Measurements from ENCODE around the gene AKR1C8.

AKR1C8 gene

DNA sequence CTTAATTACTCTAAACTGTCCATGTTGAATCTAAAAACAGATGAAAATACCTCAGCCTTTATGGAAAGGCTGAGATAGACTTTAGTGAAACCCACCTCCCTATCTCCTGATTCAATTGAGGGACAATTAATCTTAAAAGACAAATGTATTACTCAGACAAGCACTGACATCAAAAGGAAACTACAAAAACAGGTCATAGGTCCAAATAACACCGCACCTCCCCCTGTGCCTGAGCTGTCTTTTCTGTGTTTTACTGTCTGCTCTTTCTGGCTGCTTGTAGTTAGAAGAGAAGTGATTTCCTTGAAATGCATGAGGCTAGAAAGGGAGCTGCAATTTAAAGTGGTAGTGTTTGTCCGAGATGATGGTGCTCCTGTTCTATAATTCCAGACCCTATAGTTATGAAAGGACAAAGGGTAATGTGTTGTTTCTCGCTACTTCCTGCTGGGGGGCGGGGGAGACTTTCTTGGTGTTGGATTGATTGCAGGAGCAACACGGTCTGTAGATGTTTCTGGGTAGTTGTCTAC lies 16.0 kb downstream of the AKR1C8 start:
- Histone ChIP-seq H3K4me1 (ENCODE audit: control insufficient read depth, insufficient read depth, low read length) (no peaks in the 10 kb centered on the region), H3K4me3 (ENCODE audit: low read length) (no peak overlapping the region), H3K27ac (ENCODE audit: low read length) (no peak overlapping the region), H3K9me3 (ENCODE audit: control insufficient read depth, insufficient read depth, low read length) (no peaks in the 10 kb centered on the region; the same call in 1 of the 2 replicates), H3K36me3 (ENCODE audit: control insufficient read depth, insufficient read depth, low read length) (no peaks in the 10 kb centered on the region), H3K27me3 (ENCODE audit: control insufficient read depth, insufficient read depth, low read length) (peaks cover 13% of the 10 kb centered on the region)
- DNase-seq (ENCODE audit: low read depth, low spot score), result no peak
- WGBS (ENCODE audit: insufficient coverage, insufficient read length), result no CpG with 5 or more reads among the region's 5 CpGs

DNA sequence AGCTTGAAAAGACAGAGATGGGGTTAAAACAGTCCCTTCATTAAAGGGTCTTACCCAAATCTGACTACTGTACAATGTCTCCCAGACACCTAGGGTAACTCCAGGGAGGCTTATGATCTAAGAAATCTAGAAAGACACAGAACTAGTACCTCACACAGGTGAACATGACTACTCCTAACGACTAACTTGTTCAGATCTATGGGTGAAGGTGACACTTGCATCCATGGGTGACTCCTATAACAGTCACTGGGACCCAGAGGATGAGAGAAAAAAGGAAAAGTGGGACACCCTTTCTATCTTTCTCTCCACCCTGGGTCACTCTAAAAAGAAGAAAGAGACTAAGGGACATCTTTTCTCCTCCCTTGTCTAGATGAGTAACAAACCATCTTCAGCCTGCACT lies 19.2 kb downstream of the AKR1C8 start:
- H3K9me3 ChIP-seq (ENCODE audit: control insufficient read depth, insufficient read depth, low read length), result peaks cover 3% of the 10 kb centered on the region; the same call in 1 of the 2 replicates
- H3K36me3 ChIP-seq (ENCODE audit: control insufficient read depth, insufficient read depth, low read length), result no peaks in the 10 kb centered on the region
- H3K27ac ChIP-seq (ENCODE audit: low read length), result no peak overlapping the region
- WGBS (ENCODE audit: insufficient coverage, insufficient read length), result no CpG with 5 or more reads among the region's 1 CpG
- no peak overlapping the region for H3K4me3 ChIP-seq (ENCODE audit: low read length)
- H3K27me3 ChIP-seq (ENCODE audit: control insufficient read depth, insufficient read depth, low read length), result peaks cover 13% of the 10 kb centered on the region
- H3K4me1 ChIP-seq (ENCODE audit: control insufficient read depth, insufficient read depth, low read length), result no peaks in the 10 kb centered on the region
- DNase-seq (ENCODE audit: low read depth, low spot score), result no peak

DNA sequence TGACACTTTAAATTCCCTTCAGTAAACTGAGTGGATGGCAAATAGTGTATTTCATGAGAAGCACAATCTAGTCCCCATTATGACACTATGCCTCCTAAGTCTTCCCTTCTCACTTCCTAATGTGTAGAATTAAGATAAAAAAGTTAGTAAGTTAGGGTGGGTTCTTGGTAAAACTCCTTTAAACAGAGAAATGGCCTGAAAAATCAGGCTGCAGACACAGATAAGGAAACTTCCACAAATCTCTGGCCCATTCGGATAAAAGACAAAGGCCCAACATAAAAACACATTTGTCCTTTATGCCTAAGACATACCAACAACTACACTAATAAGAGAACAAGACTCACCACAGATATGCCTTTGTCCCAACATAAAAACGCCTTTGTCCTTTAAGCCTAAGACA lies 21.5 kb downstream of the AKR1C8 start:
- Histone ChIP-seq H3K27me3 (ENCODE audit: control insufficient read depth, insufficient read depth, low read length) (peaks cover 3% of the 10 kb centered on the region; the same call in 1 of the 2 replicates), H3K4me3 (ENCODE audit: low read length) (no peak overlapping the region), H3K4me1 (ENCODE audit: control insufficient read depth, insufficient read depth, low read length) (no peaks in the 10 kb centered on the region), H3K27ac (ENCODE audit: low read length) (no peak overlapping the region), H3K36me3 (ENCODE audit: control insufficient read depth, insufficient read depth, low read length) (no peaks in the 10 kb centered on the region), H3K9me3 (ENCODE audit: control insufficient read depth, insufficient read depth, low read length) (peaks cover 3% of the 10 kb centered on the region; the same call in 1 of the 2 replicates)
- DNase-seq (ENCODE audit: low read depth, low spot score), result no peak
- WGBS (ENCODE audit: insufficient coverage, insufficient read length), result no CpG with 5 or more reads among the region's 2 CpGs

DNA sequence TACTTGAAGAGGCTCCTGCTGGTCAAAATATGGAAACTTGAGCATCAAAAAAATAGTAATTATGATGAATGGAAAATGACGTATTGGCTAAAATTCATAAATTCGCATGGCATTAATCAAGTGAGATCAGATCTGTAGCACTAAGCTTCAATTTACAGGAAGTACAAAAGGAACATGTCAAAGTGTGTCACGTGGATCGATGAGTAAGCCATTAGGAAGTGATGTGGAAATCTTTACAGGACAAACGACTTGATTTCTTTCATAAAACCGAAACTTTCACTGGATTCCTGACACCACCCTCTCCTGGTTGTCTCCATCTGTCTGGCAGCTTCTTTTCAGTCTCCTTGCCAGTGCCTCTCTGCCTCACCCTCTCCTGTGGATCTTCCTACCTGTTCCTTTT lies 25.8 kb downstream of the AKR1C8 start:
- Histone ChIP-seq H3K9me3 (ENCODE audit: control insufficient read depth, insufficient read depth, low read length) (peaks cover 3% of the 10 kb centered on the region; the same call in 1 of the 2 replicates), H3K27me3 (ENCODE audit: control insufficient read depth, insufficient read depth, low read length) (no peaks in the 10 kb centered on the region), H3K4me1 (ENCODE audit: control insufficient read depth, insufficient read depth, low read length) (no peaks in the 10 kb centered on the region), H3K4me3 (ENCODE audit: low read length) (no peak overlapping the region), H3K27ac (ENCODE audit: low read length) (no peak overlapping the region), H3K36me3 (ENCODE audit: control insufficient read depth, insufficient read depth, low read length) (no peaks in the 10 kb centered on the region)
- WGBS (ENCODE audit: insufficient coverage, insufficient read length), result no CpG with 5 or more reads among the region's 6 CpGs
- no peak for DNase-seq (ENCODE audit: low read depth, low spot score)

DNA sequence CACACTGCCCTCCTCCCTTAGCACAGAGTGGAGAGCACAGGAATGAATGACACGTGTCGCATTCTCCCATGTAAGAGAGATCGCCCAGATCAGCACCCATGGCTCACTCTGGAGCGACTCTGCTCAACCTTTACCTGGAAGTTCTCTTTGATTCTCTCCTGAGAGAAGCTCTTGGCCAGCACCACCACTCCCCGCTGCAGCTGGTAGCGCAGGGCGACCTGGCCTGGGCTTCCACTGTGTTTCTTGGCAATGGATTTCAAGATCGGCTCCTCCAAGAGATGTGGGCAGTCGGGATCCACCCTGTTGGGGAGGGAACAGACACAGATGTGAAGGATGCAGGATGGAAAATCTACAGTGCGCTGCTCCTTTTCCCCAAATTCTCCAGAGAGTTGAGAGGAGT lies 27.4 kb downstream of the AKR1C8 start:
- no CpG with 5 or more reads among the region's 10 CpGs for WGBS (ENCODE audit: insufficient coverage, insufficient read length)
- H3K9me3 ChIP-seq (ENCODE audit: control insufficient read depth, insufficient read depth, low read length), result peaks cover 3% of the 10 kb centered on the region; the same call in 1 of the 2 replicates
- no peak overlapping the region for H3K27ac ChIP-seq (ENCODE audit: low read length)
- no peaks in the 10 kb centered on the region for H3K27me3 ChIP-seq (ENCODE audit: control insufficient read depth, insufficient read depth, low read length)
- no peak overlapping the region for H3K4me3 ChIP-seq (ENCODE audit: low read length)
- H3K4me1 ChIP-seq (ENCODE audit: control insufficient read depth, insufficient read depth, low read length), result no peaks in the 10 kb centered on the region
- H3K36me3 ChIP-seq (ENCODE audit: control insufficient read depth, insufficient read depth, low read length), result no peaks in the 10 kb centered on the region
- no peak for DNase-seq (ENCODE audit: low read depth, low spot score)

DNA sequence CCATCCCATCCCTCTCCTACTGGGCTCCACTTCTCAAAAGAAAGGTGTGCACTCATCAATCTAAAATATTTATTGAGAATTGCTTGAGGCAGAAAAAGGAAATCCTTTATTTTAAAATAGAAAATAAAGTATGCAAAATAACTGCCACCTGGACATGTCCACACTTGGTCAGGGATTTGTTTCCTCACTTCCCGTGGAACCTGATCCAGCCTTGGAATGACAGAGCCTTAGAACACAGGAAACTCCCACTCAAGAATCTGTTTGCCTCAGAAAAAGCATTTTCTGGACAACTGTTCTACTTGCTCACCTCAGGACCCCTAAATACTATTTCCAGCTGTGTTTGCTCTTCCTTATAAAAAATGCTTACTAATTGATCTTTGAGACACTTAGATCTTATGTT lies 29.0 kb downstream of the AKR1C8 start:
- DNase-seq (ENCODE audit: low read depth, low spot score), result no peak
- H3K4me3 ChIP-seq (ENCODE audit: low read length), result no peak overlapping the region
- WGBS (ENCODE audit: insufficient coverage, insufficient read length), result no CpG with 5 or more reads among the region's 1 CpG
- no peak overlapping the region for H3K27ac ChIP-seq (ENCODE audit: low read length)
- no peaks in the 10 kb centered on the region for H3K4me1 ChIP-seq (ENCODE audit: control insufficient read depth, insufficient read depth, low read length)
- peaks cover under 1% of the 10 kb centered on the region; the same call in 1 of the 2 replicates for H3K9me3 ChIP-seq (ENCODE audit: control insufficient read depth, insufficient read depth, low read length)
- no peaks in the 10 kb centered on the region for H3K27me3 ChIP-seq (ENCODE audit: control insufficient read depth, insufficient read depth, low read length)
- no peaks in the 10 kb centered on the region for H3K36me3 ChIP-seq (ENCODE audit: control insufficient read depth, insufficient read depth, low read length)

DNA sequence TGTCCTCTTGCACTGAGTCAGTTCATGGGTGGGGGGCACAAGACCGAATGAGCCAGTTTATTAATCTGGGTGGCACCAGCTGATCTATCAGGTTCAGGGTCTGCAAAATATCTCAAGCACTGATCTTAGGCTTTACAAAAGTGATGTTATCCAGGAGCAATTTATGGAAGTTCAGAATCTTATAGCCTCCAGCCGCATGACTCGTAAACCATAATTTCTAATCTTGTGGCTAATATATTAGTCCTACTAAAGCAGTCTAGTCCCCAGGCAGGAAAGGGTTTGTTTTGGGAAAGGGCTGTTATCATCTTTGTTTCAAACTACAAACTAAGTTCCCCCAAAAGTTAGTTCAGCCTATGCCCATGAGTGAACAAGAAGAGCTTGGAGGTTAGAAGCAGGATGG lies 33.9 kb downstream of the AKR1C8 start:
- H3K9me3 ChIP-seq (ENCODE audit: control insufficient read depth, insufficient read depth, low read length), result no peaks in the 10 kb centered on the region; the same call in 1 of the 2 replicates
- no peaks in the 10 kb centered on the region for H3K27me3 ChIP-seq (ENCODE audit: control insufficient read depth, insufficient read depth, low read length)
- no peak overlapping the region for H3K4me3 ChIP-seq (ENCODE audit: low read length)
- no peaks in the 10 kb centered on the region for H3K36me3 ChIP-seq (ENCODE audit: control insufficient read depth, insufficient read depth, low read length)
- DNase-seq (ENCODE audit: low read depth, low spot score), result no peak
- no CpG with 5 or more reads among the region's 3 CpGs for WGBS (ENCODE audit: insufficient coverage, insufficient read length)
- no peak overlapping the region for H3K27ac ChIP-seq (ENCODE audit: low read length)
- no peaks in the 10 kb centered on the region for H3K4me1 ChIP-seq (ENCODE audit: control insufficient read depth, insufficient read depth, low read length)

DNA sequence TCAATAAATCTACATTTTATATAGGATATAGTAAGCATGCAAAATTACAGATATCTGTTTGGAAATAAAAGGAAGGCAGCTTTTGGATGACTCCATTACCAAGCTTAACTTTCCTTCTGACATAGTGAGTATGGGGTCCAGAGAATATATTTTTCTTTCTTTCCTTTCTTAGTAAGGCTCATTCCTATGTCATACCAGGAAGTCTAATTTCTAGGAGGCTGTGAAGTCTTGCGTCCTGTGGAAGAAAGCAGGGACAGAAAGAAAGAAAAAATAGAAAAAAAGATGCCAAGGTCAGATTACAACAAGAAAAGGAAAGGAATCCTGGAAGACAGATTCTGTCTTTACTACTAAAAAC lies 36.3 kb downstream of the AKR1C8 start:
- Histone ChIP-seq H3K36me3 (ENCODE audit: control insufficient read depth, insufficient read depth, low read length) (no peaks in the 10 kb centered on the region), H3K27ac (ENCODE audit: low read length) (no peak overlapping the region), H3K9me3 (ENCODE audit: control insufficient read depth, insufficient read depth, low read length) (no peaks in the 10 kb centered on the region; the same call in 1 of the 2 replicates), H3K4me1 (ENCODE audit: control insufficient read depth, insufficient read depth, low read length) (no peaks in the 10 kb centered on the region), H3K4me3 (ENCODE audit: low read length) (no peak overlapping the region), H3K27me3 (ENCODE audit: control insufficient read depth, insufficient read depth, low read length) (no peaks in the 10 kb centered on the region)
- DNase-seq (ENCODE audit: low read depth, low spot score), result no peak
- no CpG with 5 or more reads among the region's 1 CpG for WGBS (ENCODE audit: insufficient coverage, insufficient read length)

DNA sequence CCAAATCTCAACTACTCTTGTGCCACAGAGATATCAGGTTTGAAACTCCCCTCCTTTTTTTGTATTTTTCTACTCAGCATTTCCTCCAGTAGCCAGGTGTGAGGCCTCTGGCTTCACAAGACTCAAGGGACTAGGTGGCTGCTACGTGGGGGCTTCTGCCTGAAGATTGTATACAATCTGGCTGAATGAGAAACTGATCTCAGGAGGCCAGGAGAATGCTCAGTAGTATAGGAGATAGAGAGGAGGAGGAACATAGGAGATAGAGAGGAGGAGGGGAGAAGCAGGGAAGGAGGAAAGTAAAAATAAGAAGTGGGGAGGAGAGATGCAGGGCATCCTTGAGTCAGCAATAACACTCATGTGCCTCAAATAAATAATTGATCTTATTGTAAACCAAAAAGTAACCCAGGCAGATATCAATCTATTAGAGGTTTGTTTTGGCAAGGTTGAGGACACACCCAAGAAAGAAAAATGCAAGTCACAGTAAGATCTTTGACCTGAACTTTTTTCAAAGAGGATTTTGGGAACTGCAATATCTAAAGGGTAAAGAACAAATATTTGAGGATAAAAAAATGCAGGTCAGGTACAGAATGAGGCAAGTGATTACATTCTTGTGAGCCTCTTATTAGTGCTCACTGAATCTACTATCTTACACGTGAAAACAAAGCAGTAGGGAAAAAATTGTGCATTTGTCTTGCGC lies 36.8 kb downstream of the AKR1C8 start:
- H3K9me3 ChIP-seq (ENCODE audit: control insufficient read depth, insufficient read depth, low read length), result no peaks in the 10 kb centered on the region; the same call in 1 of the 2 replicates

DNA sequence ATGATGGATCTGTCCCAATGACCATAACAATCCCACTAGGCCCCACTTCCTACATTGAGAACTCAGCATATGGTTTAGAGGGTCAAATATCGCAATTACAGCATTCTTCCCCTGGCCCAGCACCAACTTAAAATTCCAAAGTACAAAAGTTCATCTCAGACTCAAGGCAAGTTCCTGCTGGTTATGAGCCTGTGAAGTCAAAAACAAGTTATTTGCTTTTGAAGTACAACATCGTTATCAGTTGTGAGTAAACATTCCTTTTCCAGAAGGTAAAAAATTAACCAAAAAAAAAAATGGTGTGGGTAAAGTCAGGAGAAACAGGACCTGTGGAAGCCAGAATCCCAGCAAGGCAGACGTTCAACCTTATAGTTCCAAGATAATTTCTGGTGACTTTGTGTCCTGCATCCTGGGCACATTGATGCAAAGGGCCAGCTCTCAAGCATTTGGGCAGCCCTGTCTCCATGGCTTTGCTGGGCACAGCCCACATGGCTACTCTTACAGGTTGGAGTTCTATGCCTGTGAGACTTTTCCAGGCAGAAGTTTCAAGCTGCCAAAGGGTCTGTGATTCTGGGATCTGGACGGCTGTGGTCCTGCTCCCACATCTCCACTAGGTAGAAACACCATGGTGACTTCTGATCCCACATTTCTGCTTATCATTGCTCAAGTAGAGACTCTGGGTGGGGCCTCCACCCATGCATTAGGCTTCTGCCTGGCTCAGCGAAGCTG lies 37.5 kb downstream of the AKR1C8 start:
- Histone ChIP-seq H3K4me3 (ENCODE audit: low read length) (no peak overlapping the region), H3K27ac (ENCODE audit: low read length) (no peak overlapping the region), H3K9me3 (ENCODE audit: control insufficient read depth, insufficient read depth, low read length) (no peaks in the 10 kb centered on the region; the same call in 1 of the 2 replicates), H3K4me1 (ENCODE audit: control insufficient read depth, insufficient read depth, low read length) (no peaks in the 10 kb centered on the region), H3K36me3 (ENCODE audit: control insufficient read depth, insufficient read depth, low read length) (no peaks in the 10 kb centered on the region), H3K27me3 (ENCODE audit: control insufficient read depth, insufficient read depth, low read length) (no peaks in the 10 kb centered on the region)
- no CpG with 5 or more reads among the region's 5 CpGs for WGBS (ENCODE audit: insufficient coverage, insufficient read length)
- DNase-seq (ENCODE audit: low read depth, low spot score), result no peak

More for the DNA sequence above, 36.8 kb downstream of the AKR1C8 start:
- no peaks in the 10 kb centered on the region for H3K4me1 ChIP-seq (ENCODE audit: control insufficient read depth, insufficient read depth, low read length)
- H3K27me3 ChIP-seq (ENCODE audit: control insufficient read depth, insufficient read depth, low read length), result no peaks in the 10 kb centered on the region
- DNase-seq (ENCODE audit: low read depth, low spot score), result no peak
- H3K36me3 ChIP-seq (ENCODE audit: control insufficient read depth, insufficient read depth, low read length), result no peaks in the 10 kb centered on the region
- H3K4me3 ChIP-seq (ENCODE audit: low read length), result no peak overlapping the region
- WGBS (ENCODE audit: insufficient coverage, insufficient read length), result no CpG with 5 or more reads among the region's 3 CpGs
- no peak overlapping the region for H3K27ac ChIP-seq (ENCODE audit: low read length)
